T-helper 2 cell treated with Interferon-gamma antibody and Interleukin-4, amounts not matched to agents 5 μg/mL and 100 μg/mL, for 36 hours (primary cell): ENCODE data around the gene ASGR1.

Experiments used
- DNase-seq: peaks from one replicate; pipeline ENCODE4 v3.0.0; 2021; ENCODE audit warnings: low spot score
- H3K27ac Mint-ChIP-seq: one replicate; pipeline ENCODE4 v1.8.0; 2021; ENCODE audit warnings: mild to moderate bottlenecking, mixed read lengths
- H3K27me3 Mint-ChIP-seq: one replicate; pipeline ENCODE4 v1.8.0; 2021; ENCODE audit warnings: low read depth, mixed read lengths
- H3K36me3 Mint-ChIP-seq: one replicate; pipeline ENCODE4 v1.8.0; 2021; ENCODE audit warnings: low read depth, mixed read lengths
- H3K4me1 Mint-ChIP-seq: one replicate; pipeline ENCODE4 v1.8.0; 2021; ENCODE audit warnings: low read depth, mixed read lengths
- H3K4me3 Mint-ChIP-seq: one replicate; pipeline ENCODE4 v1.8.0; 2022; ENCODE audit warnings: mild to moderate bottlenecking, moderate library complexity, mixed read lengths
- H3K9me3 Mint-ChIP-seq: one replicate; pipeline ENCODE4 v1.8.0; 2021; ENCODE audit warnings: mixed read lengths

ASGR1 gene

GRCh38 chr17:7123844-7124243 is 55.3 kb downstream of the ASGR1 start:
- peaks cover 12% of the 10 kb centered on the region for H3K27me3 Mint-ChIP-seq
- H3K27ac Mint-ChIP-seq, result no peak overlapping the region
- no peak overlapping the region for H3K4me3 Mint-ChIP-seq

More at GRCh38 chr17:7123844-7124243, 55.3 kb downstream of the ASGR1 start:
- H3K4me1 Mint-ChIP-seq, result no peaks in the 10 kb centered on the region
- H3K9me3 Mint-ChIP-seq, result no peaks in the 10 kb centered on the region
- no peaks in the 10 kb centered on the region for H3K36me3 Mint-ChIP-seq
- no peak for DNase-seq
